ENCODE measurements around the gene SPDYE6. TPM values are rescaled to one million over a fixed set of nuclear protein-coding genes. Genes with fewer than 3 reads are reported as not detected.

Gene SPDYE6
- total and polyA plus RNA-seq, 2 of the 4 experiments (the other 2 are of a cell fraction): not detected

- peak; percentile 86 for ATAC-seq (ENCODE audit: low read depth)
- DNase-seq: peak; percentile 66
- no peak overlapping the region for H4K5ac ChIP-seq (ENCODE audit: low read depth, low read length)
- WGBS, 2 experiments (ENCODE audit: extremely low coverage in 2 of 2, insufficient read length in 1 of 2): 13% methylated on average over 3 of the region's 12 CpGs; no CpG with 5 or more reads in 1 of the 2 experiments
- CTCF ChIA-PET: no interaction called here
- no peaks in the 10 kb centered on the region for H3K9me1 ChIP-seq (ENCODE audit: insufficient read depth, low read length)
- TF ChIP-seq ELK1 (IDR thresholded peaks at IDR 0.05; ENCODE audit: borderline replicate concordance, low read depth, low read length) (no peak), MXI1 (IDR thresholded peaks at IDR 0.05; ENCODE audit: borderline replicate concordance, low read depth, low read length) (no peak), USF2 (IDR thresholded peaks at IDR 0.05; ENCODE audit: low read depth, low read length) (no peak), CEBPB (IDR thresholded peaks at IDR 0.05; ENCODE audit: low read depth, low read length) (no peak), CTCF (conservative IDR thresholded peaks at IDR 0.05; ENCODE audit: low read depth, low read length) (peak; percentile 84), MAZ (IDR thresholded peaks at IDR 0.05; ENCODE audit: borderline replicate concordance, low read depth, low read length) (peak; percentile 58; the same call in 1 of the 2 replicates), SMC3 (IDR thresholded peaks at IDR 0.05; ENCODE audit: low read depth, low read length) (peak; percentile 84), RAD21 (IDR thresholded peaks at IDR 0.05; ENCODE audit: low read length) (peak; percentile 81)
- no peak overlapping the region for H2BK5ac ChIP-seq (ENCODE audit: low read depth, low read length, poor library complexity, severe bottlenecking)
- peaks cover 21% of the 10 kb centered on the region for H3K36me3 ChIP-seq (ENCODE audit: control insufficient read depth, insufficient read depth, low read length)
- no peak overlapping the region for H3K4me3 ChIP-seq (ENCODE audit: insufficient read depth, low read depth, low read length)
- intact Hi-C loops (cut with micrococcal nuclease) (loop anchor here (1.0 kb wide), 1 partner anchor 112 kb away; no protein-coding TSS in a partner anchor), dilution Hi-C loops (cut with HindIII; ENCODE audit: low sequenced_read_pairs, unreplicated experiment) (no loop called here), in situ Hi-C loops (cut with MboI; ENCODE audit: low sequenced_read_pairs) (loop anchor here (5.0 kb wide), 1 partner anchor 109 kb away; no protein-coding TSS in a partner anchor)
- no peak overlapping the region for H2BK15ac ChIP-seq (ENCODE audit: low read depth, low read length)
- no peak overlapping the region for H3K4me2 ChIP-seq (ENCODE audit: low read depth, low read length)
- no peak overlapping the region for H3K14ac ChIP-seq (replicated peaks; ENCODE audit: low read depth, low read length)
- H3K4me1 ChIP-seq (ENCODE audit: control insufficient read depth, insufficient read depth, low read length): no peaks in the 10 kb centered on the region
- no peak overlapping the region for H3K23ac ChIP-seq (ENCODE audit: low read depth, low read length)
- no peaks in the 10 kb centered on the region for H3K9me3 ChIP-seq (ENCODE audit: control insufficient read depth, insufficient read depth, low read length)
- no peak overlapping the region for H2BK20ac ChIP-seq (ENCODE audit: low read depth, low read length)
- H3K18ac ChIP-seq (ENCODE audit: low read depth, low read length): no peak overlapping the region
- no peak overlapping the region for H3K4ac ChIP-seq (ENCODE audit: low read depth, low read length)
- POLR2A ChIA-PET (ENCODE audit: unreplicated experiment): no interaction called here
- peaks cover 6% of the 10 kb centered on the region for H4K20me1 ChIP-seq (ENCODE audit: insufficient read depth, low read length)
- BruUV-seq (replicated peaks): no TSS peak
- H3K56ac ChIP-seq (ENCODE audit: extremely low read depth, insufficient read depth, low read length): no peak overlapping the region
- H3K27me3 ChIP-seq (ENCODE audit: control insufficient read depth, insufficient read depth, low read length): no peaks in the 10 kb centered on the region
- H2AFZ ChIP-seq (replicated peaks; ENCODE audit: low read length, poor library complexity): peak overlapping the region; percentile 72
- H2BK120ac ChIP-seq (ENCODE audit: low read depth, low read length): no peak overlapping the region
- no peak overlapping the region for H3K27ac ChIP-seq (ENCODE audit: insufficient read depth, low read length)
- H3K9ac ChIP-seq (ENCODE audit: low read depth, low read length): no peak overlapping the region
- no peak overlapping the region for H2AK5ac ChIP-seq (ENCODE audit: low read depth, low read length)
- H3K79me1 ChIP-seq (ENCODE audit: low read depth in 1 of 2, low read length in 2 of 2): peaks cover 4 to 24% of the 10 kb centered on the region in 2 experiments; a peak in 2 of 4 replicates
- peak overlapping the region; percentile 65 for H2AK9ac ChIP-seq (replicated peaks; ENCODE audit: low read depth, low read length, poor library complexity)
- no peak overlapping the region for H4K8ac ChIP-seq (ENCODE audit: low read depth in 2 of 2, low read length in 2 of 2)
- H4K91ac ChIP-seq (ENCODE audit: insufficient read depth, low read depth, low read length): no peak overlapping the region
Observed at GRCh38 chr7:102390697-102391484, 34.6 kb upstream of the SPDYE6 start.

Measured in IMR-90 (cell line).